Measurements from ENCODE around the gene ZNF334.

Gene ZNF334

DNA sequence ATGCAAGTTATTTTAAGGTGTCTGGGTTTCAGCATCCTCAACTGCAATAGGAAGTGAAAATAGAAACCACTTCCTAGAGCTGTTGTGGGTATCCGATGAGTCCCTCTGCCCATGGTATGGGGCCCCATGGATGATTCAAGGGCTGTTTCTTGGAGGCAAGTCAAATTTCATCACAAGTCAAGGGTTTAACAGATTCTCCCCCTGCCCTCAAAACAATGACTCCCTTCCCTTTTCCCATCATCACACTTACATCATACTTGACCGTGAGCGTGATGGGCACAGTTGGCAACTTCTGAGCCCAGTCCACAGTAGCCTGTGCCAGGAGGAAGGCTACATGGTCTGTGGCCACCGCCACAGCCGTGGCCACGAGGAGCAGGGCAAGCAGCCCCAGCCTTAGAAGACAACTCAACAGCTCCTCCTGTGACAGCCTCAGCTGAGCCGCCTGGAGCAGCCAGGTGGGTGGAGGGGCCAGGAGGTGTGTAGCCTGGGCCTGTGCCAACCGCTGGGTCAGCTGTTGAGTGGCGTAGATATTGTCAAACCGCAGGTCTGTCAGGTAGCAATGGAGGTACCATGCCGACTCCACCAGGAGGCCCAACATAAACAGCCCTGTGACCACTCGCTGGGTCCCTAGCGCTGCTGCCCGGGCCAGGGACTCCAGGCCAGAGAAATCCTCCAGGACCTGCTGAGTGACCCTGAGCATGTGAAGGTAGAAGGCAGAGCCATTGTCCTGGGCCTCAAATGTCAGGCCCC, 31.9 kb upstream of the ZNF334 start:
- DNase-seq = no peak

DNA sequence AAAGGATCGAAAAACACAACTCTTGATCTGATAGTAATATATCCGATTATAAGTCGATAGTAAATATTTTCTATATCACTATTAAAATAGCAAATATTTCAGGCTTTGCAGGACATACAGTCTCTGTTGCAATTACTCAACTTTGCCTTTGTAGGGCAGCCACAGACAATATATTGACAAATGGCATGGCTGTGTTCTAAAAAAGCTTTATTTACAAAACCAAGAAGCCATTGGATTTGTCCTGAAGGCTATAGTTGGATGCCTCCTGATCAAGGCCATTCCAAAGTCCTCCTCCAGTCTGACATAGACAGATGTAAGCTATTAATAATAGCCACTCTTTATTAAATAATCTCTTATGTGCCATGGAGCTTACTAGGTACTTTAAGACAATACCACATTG, 31.2 kb upstream of the ZNF334 start:
- no peak for DNase-seq

GRCh38 chr20:46543959-46544358, 30.6 kb upstream of the ZNF334 start:
- DNase-seq = no peak

DNA sequence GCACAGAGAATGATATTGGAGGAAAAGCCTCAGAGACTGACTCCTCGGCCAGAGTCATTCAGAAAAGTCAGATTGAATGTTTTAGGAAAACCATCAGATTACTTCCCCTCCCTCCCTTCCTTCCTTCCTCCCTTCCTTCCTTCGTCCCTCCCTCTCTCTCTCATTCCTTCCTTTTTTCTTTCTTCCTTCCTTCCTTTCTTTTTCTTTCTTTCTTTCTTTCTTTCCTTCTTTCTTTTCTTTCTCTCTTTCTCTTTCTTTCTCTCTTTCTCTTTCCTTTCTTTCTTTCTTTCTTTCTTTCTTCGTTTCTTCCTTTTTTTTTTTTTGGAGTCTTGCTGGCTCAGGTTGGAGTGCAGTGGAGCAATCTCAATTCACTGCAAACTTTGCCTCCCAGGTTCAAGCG, 29.7 kb upstream of the ZNF334 start:
- DNase-seq = no peak

- no peak for DNase-seq
These were observed 28.0 kb upstream of the ZNF334 start for GRCh38 chr20:46541229-46541935.

GRCh38 chr20:46539113-46539512, 25.8 kb upstream of the ZNF334 start:
- no peak for DNase-seq

DNA sequence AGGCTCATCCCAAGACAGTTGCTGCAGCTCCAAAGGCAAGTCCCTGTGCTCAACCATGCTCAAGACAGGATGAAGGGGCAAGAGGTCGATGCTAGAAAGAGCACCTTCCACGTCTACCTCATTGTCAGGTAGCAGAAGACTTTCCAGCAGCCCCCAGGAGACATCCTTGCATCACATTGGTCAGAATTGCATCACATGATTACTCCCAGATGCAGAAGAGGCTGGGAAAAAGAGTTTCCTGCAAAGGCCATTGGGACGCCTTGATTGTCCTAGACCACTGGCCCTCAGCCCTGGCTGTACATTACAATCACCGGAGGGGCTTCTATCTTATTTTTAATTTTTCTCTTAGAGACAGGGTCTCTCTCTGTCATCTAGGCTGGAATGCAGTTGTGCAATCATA, 17.3 kb upstream of the ZNF334 start:
- no peak for DNase-seq

- no peak for DNase-seq
These were observed 10.5 kb upstream of the ZNF334 start for GRCh38 chr20:46523696-46524328.

GRCh38 chr20:46523108-46523507, 9.7 kb upstream of the ZNF334 start:
- DNase-seq = no peak

DNA sequence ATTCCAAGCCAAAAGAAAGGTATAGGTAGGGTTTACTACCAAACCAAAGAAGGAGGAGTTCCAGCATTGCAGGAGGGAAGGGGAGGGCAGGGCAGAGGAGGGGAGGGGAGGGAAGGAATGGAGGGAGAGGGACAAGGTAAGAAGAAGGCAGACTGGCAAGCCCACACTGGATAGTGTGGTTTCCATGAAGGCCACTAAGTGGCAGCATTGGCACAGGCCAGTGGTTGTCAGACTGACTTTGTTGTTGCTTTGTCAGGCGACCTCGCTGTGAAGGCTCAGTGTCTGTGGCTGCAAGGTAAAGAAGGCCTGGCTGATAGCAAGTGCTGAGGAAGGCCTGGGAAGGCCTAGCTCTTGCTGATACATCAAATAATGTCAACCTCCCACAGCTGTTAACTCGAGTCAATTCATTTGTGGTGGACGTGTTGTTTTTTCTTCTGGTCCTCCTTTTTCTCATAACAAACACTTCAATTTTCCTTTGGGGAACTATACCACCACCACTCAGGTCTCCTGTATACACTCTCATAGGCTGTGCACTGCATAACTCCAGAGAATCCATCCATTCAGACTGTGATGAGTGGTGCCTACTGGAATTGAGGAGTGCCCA, 7.7 kb upstream of the ZNF334 start:
- no peak for DNase-seq

DNA sequence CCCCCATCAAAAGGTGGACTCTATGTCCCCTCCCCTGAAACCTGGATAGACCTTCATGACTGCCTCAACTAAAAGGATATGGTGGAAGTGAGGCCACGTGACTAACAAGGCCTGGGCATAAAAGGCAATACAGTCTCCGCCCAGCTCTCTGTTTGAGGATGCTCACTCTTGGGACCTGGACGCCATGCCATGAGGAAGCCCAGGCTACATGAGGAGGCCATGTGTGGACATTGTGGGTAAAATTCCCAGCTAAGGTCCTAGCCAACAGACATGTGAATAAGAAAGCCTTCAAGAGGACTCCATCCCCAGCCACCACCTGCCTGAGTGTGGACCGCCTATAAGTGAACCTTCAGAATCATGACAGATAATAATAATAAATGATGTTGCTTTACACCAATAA, 7.2 kb upstream of the ZNF334 start:
- DNase-seq = no peak

DNA sequence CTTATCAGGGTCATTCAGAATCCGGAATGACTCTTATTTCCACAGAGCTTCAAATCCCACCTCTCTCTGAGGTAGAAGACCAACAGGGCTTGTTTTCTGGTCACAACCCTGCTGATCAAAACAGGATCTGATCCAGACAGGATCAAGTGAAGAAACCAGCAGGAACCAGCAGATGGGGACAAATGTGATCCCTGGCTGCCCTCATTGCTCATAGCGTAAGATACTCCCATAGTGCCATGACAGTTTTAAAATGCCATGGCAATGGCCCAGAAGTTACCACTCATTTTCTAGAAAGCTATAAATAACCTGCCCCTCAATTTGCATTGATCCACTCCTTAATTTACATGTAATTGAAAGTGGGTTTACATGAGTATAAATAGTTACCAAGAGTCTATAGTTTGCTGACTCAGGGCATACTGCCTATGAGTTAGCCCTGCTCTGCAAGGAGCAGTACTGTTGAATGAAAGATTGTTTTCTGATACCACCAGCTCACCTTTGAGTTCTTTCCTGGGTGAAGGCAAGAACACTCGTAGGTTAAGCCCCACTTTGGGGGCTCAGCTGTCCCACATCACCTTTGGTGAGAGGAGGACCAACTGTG, 6.2 kb upstream of the ZNF334 start:
- DNase-seq = no peak

DNA sequence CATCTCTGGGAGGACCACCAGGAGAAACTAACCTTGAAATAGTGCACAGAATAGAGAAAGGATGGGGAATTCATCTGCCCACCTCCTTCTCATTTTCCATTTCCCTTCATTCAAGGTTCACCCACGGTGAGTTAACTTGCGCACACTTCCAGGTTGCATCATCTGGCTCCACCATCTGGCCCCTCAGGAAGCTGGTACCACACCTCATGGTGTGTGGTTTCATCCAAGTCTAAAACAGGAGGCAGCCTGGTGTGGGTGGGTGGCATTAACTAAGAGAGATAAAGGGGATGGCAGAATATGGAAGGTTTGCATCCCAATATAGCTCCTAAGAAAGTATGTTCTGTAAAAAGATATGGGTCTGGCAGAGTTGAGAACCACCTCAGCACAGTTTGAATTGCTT, 3.8 kb downstream of the ZNF334 start:
- no peak for DNase-seq

- DNase-seq = no peak
These were observed 5.5 kb downstream of the ZNF334 start for GRCh38 chr20:46507760-46508407.

DNA sequence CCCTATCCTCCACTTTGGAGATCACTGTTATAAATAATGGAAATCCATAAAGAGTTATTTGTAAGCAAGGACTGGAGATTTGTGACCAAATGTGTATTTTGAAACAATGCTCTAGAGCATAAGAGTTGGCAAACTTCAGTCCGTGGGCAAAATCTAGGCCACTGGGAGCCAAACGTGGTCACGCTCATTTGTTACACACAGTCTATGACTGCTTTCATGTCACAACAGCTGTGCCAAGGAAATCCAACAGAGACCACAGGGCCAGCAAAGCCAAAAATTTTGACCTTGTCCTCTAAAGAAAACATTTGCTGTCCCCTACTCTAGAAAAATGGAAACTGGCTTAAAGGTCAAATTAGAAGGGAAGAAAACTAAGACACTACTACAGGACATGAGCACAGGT, 7.9 kb downstream of the ZNF334 start:
- DNase-seq = no peak

DNA sequence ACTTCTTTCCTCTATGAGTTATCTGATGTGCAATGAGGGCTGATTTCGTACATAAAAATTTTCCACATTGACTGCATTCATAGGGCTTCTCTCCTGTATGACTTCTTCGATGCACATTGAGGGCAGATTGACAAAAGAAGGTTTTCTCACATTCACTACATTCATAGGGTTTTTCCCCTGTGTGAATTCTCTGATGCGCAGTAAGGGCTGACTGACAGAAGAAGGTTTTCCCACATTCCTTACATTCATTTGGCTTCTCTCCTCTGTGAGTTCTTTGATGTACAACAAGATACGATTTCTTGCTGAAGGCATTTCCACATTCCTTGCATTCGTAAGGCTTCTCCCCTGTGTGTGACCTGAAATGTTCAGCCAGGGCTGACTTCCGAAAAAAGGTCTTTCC, 11.4 kb downstream of the ZNF334 start:
- no peak for DNase-seq

GRCh38 chr20:46501337-46501942, 11.9 kb downstream of the ZNF334 start:
- DNase-seq = no peak

DNA sequence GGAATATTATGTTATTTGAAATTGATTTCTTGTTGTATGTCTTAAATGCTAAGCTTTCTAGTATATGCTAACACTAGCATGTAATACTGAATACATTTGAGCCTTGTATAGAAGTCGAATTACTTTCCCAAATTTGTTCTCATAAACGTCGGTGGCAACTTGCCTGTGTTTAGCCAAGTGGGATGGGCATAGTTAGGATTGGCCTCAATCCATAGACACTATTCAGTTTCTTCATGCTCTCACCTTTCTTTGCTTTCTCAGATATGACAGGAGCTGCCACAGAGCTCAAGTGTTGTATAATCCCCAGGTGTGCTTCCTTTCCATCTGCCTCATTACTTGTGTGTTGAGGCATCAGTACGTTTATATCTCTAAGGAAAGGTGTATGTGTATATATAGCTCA, 19.3 kb downstream of the ZNF334 start:
- no peak for DNase-seq

- DNase-seq = no peak
These were observed 22.0 kb downstream of the ZNF334 start for GRCh38 chr20:46491354-46491753.

- DNase-seq = no peak
These were observed 24.9 kb downstream of the ZNF334 start for GRCh38 chr20:46488451-46488850.

GRCh38 chr20:46487628-46488027, 25.7 kb downstream of the ZNF334 start:
- DNase-seq = no peak

DNA sequence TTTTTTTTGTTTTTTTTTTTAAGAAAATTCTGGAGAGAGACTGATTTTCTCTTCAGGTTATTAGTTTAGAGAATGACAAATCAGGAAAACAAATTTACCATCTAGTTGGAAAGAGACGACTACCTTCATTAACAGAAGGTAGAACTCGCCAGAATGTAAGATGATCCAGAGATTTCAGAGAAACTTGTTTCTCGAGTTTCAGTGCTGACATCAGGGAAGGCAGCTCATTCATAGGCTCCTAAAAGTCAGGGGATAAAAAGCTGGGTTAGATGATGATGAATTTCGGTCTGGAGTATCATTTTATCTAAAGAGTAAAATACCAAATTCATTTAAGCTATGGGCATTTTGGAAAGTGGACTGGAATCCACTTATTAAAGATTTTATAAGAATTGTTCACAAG, 27.9 kb downstream of the ZNF334 start:
- DNase-seq = no peak
